Activated naive CD4-positive, alpha-beta T cell (primary cell): ENCODE data around the gene RB1.

Experiments
- DNase-seq, 4 experiments: peaks; one replicate each; lab custom pipeline; 2025; lab: John Stamatoyannopoulos, UW

Gene RB1

DNA sequence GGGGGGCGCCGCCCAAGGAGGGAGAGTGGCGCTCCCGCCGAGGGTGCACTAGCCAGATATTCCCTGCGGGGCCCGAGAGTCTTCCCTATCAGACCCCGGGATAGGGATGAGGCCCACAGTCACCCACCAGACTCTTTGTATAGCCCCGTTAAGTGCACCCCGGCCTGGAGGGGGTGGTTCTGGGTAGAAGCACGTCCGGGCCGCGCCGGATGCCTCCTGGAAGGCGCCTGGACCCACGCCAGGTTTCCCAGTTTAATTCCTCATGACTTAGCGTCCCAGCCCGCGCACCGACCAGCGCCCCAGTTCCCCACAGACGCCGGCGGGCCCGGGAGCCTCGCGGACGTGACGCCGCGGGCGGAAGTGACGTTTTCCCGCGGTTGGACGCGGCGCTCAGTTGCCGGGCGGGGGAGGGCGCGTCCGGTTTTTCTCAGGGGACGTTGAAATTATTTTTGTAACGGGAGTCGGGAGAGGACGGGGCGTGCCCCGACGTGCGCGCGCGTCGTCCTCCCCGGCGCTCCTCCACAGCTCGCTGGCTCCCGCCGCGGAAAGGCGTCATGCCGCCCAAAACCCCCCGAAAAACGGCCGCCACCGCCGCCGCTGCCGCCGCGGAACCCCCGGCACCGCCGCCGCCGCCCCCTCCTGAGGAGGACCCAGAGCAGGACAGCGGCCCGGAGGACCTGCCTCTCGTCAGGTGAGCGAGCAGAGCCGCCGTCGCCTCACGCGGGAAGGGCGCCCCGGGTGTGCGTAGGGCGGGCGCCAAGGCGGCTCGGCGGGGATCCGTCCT lies at the start of gene RB1:
RB1 (plus strand) TSS at position 393 of the 784 bp plus-strand sequence; CDS start at position 555, 162 bp downstream.
- DNase-seq, result peak; percentile 64 to 84 (median 76)

DNA sequence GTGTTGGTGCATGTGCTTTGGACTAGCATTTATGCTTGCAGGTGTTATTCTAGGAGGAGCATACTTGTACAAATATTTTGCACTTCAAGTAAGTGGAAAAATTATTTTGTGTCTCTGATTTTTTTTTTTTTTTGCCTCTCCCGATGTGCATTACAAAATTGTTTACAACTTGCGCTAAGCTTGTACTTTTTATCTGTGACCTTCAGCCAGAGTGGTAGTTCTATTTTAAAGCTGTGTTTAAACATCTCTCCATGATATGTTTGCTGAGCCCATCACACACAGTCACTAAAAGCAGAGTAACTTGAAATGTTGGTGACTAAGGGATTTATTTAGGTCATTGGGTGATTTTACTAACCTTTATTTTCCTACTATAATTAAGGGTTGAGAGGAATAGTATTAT lies 49.7 kb upstream of the RB1 start:
- DNase-seq, result no peak

GRCh38 chr13:48255090-48255489 lies 48.5 kb upstream of the RB1 start:
- no peak for DNase-seq

GRCh38 chr13:48255954-48256353 lies 47.6 kb upstream of the RB1 start:
- DNase-seq, result no peak

DNA sequence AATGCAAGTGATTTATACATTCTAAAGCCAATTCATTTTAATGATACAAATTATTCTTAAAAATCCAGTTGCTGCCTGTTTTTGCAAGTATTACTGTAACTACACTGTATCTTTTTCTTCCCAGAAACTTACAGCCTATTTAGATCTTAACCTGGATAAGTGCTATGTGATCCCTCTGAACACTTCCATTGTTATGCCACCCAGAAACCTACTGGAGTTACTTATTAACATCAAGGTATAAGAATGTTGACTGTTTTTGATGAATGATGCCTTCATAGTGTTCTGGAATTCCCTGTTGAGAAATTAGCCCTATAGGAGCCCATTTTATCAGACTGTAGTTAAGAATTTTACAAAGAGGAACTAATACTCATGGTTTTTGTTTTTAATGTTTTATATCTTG lies 45.5 kb upstream of the RB1 start:
- DNase-seq, result no peak

DNA sequence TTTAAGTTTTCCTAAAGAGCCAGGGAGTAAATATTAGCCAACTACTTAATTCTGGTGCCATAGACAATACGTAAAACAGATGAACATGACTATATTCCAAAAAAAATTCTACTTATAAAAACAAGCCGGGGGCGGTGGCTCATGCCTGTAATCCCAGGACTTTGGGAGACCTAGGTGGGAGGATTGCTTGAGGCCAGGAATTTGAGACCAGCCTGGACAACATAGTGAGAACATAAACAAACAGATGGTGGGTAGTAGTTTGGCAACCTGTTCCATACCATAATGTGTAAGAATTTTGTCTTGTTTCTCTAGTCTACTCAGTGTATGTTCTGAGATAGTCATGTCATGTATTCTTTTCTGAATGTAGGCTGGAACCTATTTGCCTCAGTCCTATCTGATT lies 45.1 kb upstream of the RB1 start:
- DNase-seq, result no peak

GRCh38 chr13:48260970-48261369 lies 42.6 kb upstream of the RB1 start:
- no peak for DNase-seq

DNA sequence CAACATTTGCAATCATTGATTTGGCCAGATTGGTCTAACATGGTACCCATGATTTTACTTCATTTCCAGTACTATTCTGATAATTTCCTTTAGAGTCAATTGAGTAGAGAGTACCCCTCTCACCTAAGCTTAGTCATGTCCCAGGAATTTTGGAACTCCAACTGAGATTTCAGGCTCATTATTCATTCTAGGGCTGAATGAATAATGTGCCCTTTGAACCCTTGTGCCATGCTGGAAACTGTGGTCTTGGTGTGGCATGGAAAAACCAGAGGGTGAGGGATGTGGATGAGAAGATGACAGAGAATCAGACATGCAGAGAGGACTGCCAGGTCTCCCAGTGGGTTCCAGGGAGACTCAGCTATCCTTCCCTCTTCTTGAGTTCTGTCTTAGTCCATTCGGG lies 40.4 kb upstream of the RB1 start:
- DNase-seq, result no peak

DNA sequence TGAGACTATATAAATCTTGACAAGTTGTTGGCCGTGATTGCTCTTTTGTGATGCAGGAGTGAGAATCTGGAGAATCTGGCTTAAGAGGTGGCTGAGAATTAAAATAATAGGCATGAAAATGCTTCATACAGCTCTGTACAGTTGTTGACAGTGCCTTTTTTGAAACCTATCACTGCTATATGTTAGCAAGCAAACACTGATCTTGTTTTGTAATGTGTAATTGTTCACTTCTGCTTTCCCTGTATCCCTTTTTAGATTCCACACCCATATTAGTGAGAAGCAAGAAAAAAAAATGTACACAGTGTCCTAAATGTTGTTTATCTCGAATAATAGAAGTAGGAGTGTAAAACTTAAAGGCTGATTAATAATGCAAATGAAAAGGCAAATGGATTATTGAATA lies 39.5 kb upstream of the RB1 start:
- DNase-seq, result no peak

DNA sequence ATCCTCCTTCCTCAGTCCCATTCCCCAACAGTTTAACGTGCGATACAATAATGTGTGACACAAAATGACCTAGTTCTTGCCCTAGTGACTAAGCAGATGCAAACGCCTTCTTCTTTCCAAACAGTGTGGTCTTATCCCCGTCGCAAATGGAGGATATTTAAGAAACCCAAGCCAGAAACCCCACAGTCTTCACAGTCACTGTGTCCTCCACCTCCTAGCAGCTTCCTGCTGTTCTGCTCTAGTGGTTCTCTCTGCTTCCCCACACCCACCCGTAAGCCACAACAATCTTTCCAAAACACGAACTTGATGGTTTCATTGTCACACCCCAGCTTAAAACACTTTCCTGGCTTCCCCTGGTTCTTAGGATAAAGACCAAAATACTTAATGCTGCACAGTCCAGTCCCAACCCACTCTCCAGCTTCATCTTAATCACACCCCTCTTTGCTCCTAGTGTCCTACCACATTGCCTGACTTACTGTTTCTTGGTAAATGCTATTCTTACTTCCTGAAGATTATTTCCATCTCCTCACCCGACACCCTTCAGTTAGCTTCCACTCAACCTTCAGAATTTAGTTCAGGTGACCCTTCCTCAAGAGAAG lies 38.2 kb upstream of the RB1 start:
- DNase-seq, result no peak

DNA sequence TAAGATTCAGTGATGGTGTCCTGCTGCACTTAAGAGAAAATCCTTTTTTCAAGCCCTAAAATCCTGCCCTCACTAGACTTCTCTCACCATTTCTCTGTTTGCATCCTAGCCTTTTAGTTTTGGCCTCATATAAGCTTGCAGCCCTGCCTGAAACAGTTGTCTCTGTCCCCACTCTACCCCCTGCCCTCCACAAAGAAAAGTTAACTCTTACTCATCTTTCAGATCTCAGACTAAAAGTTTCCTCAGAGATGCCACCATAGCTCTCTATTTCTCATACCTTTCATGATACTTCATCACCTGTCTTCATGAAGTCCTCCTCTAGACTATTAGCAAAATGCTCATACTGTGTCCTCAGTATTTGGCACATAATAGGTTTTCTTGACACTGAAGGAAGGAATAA lies 37.4 kb upstream of the RB1 start:
- DNase-seq, result no peak

DNA sequence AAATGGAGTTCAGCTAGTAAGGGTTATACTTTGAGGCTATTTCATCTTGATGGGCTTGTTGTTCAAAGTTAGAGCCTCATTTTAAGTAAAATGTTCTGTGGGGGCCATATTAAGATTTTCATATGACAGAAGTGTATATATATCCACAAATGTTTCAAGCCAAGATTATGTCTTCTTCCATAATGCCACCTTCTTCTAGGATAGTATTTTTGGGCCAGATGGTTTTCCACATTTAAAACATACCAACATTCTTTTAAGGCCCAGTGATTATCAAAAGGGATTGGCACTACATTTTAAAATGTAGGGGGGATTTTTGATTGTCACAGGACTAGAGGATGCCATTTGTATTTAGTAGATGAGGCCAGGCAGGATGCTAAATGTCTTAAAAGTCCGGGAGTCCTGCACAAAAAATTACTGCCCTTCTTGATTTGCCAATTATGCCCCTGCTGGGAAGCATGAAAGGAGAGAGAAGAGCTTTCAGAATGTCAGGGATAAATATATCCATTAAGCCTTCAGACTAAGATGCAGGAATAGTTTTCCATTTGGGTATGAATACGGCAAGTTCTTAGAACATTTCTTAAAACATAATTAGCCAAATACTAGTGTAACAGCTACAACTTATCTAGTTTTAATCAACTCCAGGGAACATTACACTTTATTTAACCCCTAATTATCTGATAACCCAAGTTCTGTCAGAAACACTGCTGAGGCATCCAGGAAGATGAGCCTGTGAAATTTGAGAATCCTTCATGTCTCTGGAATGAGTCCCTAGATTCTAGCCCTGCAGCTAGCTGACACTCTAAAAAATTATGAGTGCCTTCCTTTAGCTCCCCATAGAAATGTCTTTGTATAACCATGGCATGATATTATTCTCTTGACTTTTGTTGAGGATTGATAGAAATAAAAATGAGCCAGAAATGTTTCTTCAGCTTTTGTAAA lies 36.6 kb upstream of the RB1 start:
- no peak for DNase-seq

GRCh38 chr13:48268019-48268418 lies 35.5 kb upstream of the RB1 start:
- no peak for DNase-seq

DNA sequence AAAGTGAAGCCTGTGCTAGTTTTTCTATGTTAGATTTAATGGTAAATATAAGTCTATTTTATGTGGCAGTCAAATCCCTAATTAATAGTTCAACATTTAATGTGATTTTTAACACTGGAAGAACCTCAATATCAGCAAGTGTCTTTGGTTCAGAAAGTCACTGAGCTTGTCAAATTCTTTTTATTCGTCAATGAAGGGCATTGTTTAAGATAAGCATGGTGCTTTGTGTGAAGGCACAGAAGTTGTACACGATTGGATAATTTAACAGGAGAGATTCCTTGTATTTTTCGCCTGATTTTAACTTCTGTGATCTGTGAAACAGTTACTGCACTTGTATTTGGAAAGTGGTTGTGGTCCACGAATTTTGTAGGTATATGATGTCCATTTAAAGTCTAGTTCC lies 30.2 kb upstream of the RB1 start:
- DNase-seq, result no peak

DNA sequence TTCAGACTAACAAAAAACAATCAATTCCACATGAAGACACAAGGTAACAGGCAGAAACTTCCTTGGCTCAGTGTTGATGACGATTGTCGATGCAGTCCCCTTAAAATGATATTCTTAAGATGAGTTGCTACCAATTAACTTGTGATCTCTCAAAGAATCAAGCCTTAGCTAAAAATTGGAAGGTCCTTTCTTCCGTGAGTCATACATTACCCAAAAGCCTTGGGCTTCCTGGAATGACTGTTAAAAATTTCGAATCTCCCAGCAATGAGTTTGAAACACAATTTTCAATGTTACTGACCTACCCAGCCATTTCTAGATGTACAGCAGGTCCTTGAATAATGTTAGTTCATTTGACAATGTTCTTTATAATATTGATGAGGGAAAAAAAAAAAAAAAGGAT lies 28.0 kb upstream of the RB1 start:
- DNase-seq, result no peak

DNA sequence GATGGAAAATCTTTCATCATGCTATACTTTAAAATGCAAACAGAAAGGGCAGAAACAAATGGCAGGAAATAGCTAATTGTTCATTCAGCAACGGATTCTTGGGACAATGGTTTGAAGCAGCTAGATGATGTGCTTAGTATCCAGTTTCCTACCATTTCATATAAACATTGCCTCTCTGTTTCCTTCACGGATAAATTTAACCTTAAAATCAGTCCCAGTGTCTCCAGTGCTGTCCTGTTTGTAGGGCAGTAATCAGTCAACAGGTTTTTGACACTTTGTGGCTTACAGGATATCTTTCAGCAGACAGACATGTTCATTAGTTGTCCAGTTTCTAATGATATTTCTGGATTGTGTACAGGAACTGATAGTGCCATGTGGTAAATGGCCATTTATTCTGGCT lies 24.7 kb upstream of the RB1 start:
- no peak for DNase-seq

DNA sequence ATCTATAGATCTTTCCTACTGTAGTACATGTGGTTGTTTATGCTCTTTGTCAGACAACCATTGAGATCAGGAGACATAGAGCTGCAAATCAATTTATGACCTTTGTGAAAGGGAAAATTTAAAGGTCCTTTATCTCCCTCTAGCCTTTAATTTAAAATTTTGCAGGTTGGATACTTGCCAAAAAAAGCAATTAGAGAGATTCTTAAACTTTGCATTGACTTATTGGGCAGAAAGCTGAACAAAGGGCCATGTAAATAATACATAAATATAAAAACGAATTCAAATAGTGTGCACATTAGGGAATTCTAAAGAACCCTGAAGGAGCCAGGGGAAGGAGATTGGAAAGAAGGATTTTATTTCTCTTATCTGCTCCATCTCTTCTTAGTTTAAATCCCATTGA lies 22.0 kb upstream of the RB1 start:
- no peak for DNase-seq

- DNase-seq, result no peak
Observed at GRCh38 chr13:48291730-48292129, 11.8 kb upstream of the RB1 start.

GRCh38 chr13:48292650-48293049 lies 10.9 kb upstream of the RB1 start:
- DNase-seq, result no peak

DNA sequence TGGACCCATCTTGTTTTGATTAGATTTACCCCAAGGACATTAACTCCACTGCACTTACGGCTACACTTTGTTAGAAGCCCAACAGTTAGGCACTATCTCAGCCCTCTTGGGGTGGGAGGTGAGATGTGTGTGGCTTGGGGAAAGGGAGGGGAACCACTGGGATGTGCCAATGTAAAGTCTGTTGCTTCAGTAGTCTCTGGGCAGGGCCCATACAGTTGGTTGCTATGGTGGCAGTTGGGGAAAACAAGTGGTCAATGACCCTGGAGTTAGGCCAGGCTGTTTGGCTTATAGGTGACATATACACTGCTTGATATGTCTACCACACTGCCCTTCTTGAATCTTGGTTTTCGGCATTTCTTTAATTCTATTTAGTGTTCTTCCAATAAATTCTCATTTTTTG lies 8.9 kb upstream of the RB1 start:
- no peak for DNase-seq

- no peak for DNase-seq
Observed at GRCh38 chr13:48295271-48295670, 8.3 kb upstream of the RB1 start.

- DNase-seq, result no peak
Observed at GRCh38 chr13:48296528-48296927, 7.0 kb upstream of the RB1 start.
